A549 (cell line): ENCODE data around the gene BATF.

ENCODE experiments used
- CEBPB ChIP-seq, 2 experiments: fragments of >200 bp in 1 of 2; sonication (Bioruptor Twin) in 1 of 2; formaldehyde crosslinking in 1 of 2; IDR thresholded peaks; 2 replicates each; pipeline ENCODE4 v1.6.1; 2012 to 2016
- CTCF ChIP-seq: fragments of >200 bp; sonication (Bioruptor Twin); formaldehyde crosslinking; IDR thresholded peaks from 3 replicates; pipeline ENCODE4 v1.5.1; 2016
- GATA3 ChIP-seq: IDR thresholded peaks from 2 replicates; pipeline ENCODE4 v1.6.1; 2012; ENCODE audit warnings: borderline replicate concordance
- JUN ChIP-seq, 2 experiments: fragments of >200 bp; sonication (Bioruptor Twin); formaldehyde crosslinking; IDR thresholded peaks; 2 replicates in 1 of 2; 3 replicates in 1 of 2; pipeline ENCODE4 v1.6.1; 2016 to 2017
- MAFK ChIP-seq: fragments of 450-650 bp; IDR thresholded peaks from 2 replicates; pipeline ENCODE4 v1.6.1; 2014; ENCODE audit not compliant: partially characterized antibody
- RFX5 ChIP-seq: fragments of 450-650 bp; IDR thresholded peaks from 2 replicates; pipeline ENCODE4 v1.7.1; 2014; ENCODE audit warnings: antibody characterized with exemption, mild to moderate bottlenecking, moderate library complexity
- USF2 ChIP-seq: fragments of 450-650 bp; IDR thresholded peaks from 2 replicates; pipeline ENCODE4 v1.6.1; 2014; ENCODE audit warnings: antibody characterized with exemption

- TF ChIP-seq RFX5 (no peak), USF2 (no peak), CEBPB (IDR thresholded peaks at IDR 0.05) (no peak), JUN (IDR thresholded peaks at IDR 0.05) (no peak), GATA3 (no peak), CTCF (no peak), MAFK (no peak)
These were observed 57.1 kb downstream of the BATF start for GRCh38 chr14:75579338-75579864.
